H1 (cell line): ENCODE data around the gene TRAPPC12. TPM values are rescaled to one million over a fixed set of nuclear protein-coding genes. Genes with fewer than 3 reads are reported as not detected.
A peak's percentile ranks its signal among the peaks of the same experiment; 100 is the strongest.

ENCODE experiments used
- CTCF ChIA-PET: fragments of 300-600 bp; sonication (Branson Sonifier 250); formaldehyde crosslinking; loops from one replicate; lab custom pipeline; 2021; ENCODE audit not compliant: partially characterized antibody; lab: Charles Lee
- POLR2A ChIA-PET: fragments of 300-600 bp; sonication (Branson Sonifier 250); formaldehyde crosslinking; loops from one replicate; lab custom pipeline; 2021; ENCODE audit warnings: inconsistent platforms; ENCODE audit not compliant: partially characterized antibody; lab: Charles Lee
- DNase-seq, 2 experiments: peaks; one replicate each; pipeline versions ENCODE4 v3.0.0 to v3.0.0-alpha.2; 2010 to 2022; ENCODE audit warnings: low spot score in 2 of 2, low read depth in 1 of 2, mixed read lengths in 1 of 2
- FAIRE-seq: peaks from 2 replicates; lab custom pipeline; 2011; peaks lifted over from hg19 to GRCh38; lab: Jason Lieb, UNC
- H2AFZ ChIP-seq: 2 replicates; pipeline ENCODE4 v1.8.1; 2012; ENCODE audit warnings: low read length, inconsistent platforms
- H2AK5ac ChIP-seq: 2 replicates; pipeline ENCODE4 v1.6.1; 2013; ENCODE audit warnings: low read depth, low read length
- H2BK120ac ChIP-seq: replicated peaks from 2 replicates; pipeline ENCODE3; 2013; ENCODE audit warnings: low read depth, low read length, inconsistent platforms
- H2BK12ac ChIP-seq: 2 replicates; pipeline ENCODE4 v1.6.1; 2013; ENCODE audit warnings: low read depth, low read length
- H2BK15ac ChIP-seq: 2 replicates; pipeline ENCODE4 v1.6.1; 2013; ENCODE audit warnings: low read length
- H2BK20ac ChIP-seq: 2 replicates; pipeline ENCODE4 v1.6.1; 2013; ENCODE audit warnings: low read length
- H2BK5ac ChIP-seq: 2 replicates; pipeline ENCODE4 v1.6.1; 2013; ENCODE audit warnings: low read depth, low read length
- H3K14ac ChIP-seq: 2 replicates; pipeline ENCODE4 v1.6.1; 2013; ENCODE audit warnings: inconsistent platforms; ENCODE audit not compliant: insufficient read length
- H3K18ac ChIP-seq: 2 replicates; pipeline ENCODE4 v1.6.1; 2013; ENCODE audit warnings: low read length; ENCODE audit errors: extremely low read depth
- H3K23ac ChIP-seq: 2 replicates; pipeline ENCODE4 v1.6.1; 2013; ENCODE audit warnings: inconsistent platforms; ENCODE audit not compliant: insufficient read length
- H3K23me2 ChIP-seq: 2 replicates; pipeline ENCODE4 v1.6.1; 2013; ENCODE audit warnings: low read depth, low read length
- H3K27ac ChIP-seq: 2 replicates; pipeline ENCODE4 v1.6.1; 2011; ENCODE audit warnings: low read depth, low read length, inconsistent platforms
- H3K27me3 ChIP-seq, 4 experiments: replicated peaks in 1 of 4; 1 replicate in 1 of 4; 2 replicates in 3 of 4; pipeline versions ENCODE4 v1.6.1 to v1.8.1; 2011 to 2013; ENCODE audit warnings: low read length in 3 of 4, mild to moderate bottlenecking in 3 of 4, inconsistent platforms in 2 of 4, mixed read lengths in 2 of 4, moderate library complexity in 1 of 4; ENCODE audit not compliant: control insufficient read depth in 3 of 4, insufficient read depth in 3 of 4; ENCODE audit errors: extremely low read depth in 1 of 4
- H3K36me3 ChIP-seq, 4 experiments: 2 replicates each; pipeline versions ENCODE4 v1.6.1 to v1.8.1; 2011 to 2013; ENCODE audit warnings: mild to moderate bottlenecking in 4 of 4, low read length in 3 of 4, moderate library complexity in 2 of 4, control low read depth in 1 of 4, inconsistent platforms in 1 of 4; ENCODE audit not compliant: insufficient read depth in 4 of 4, control insufficient read depth in 2 of 4
- H3K4ac ChIP-seq: replicated peaks from 2 replicates; pipeline ENCODE3; 2013; ENCODE audit warnings: low read length, low read depth, mixed read lengths, inconsistent platforms; ENCODE audit not compliant: insufficient read length
- H3K4me1 ChIP-seq, 4 experiments: replicated peaks in 1 of 4; 1 replicate in 1 of 4; 2 replicates in 3 of 4; pipeline versions ENCODE4 v1.6.1 to v1.8.1; 2011 to 2013; ENCODE audit warnings: low read length in 3 of 4, inconsistent platforms in 2 of 4, mixed read lengths in 1 of 4; ENCODE audit not compliant: insufficient read depth in 4 of 4, control insufficient read depth in 3 of 4
- H3K4me2 ChIP-seq, 2 experiments: 2 replicates each; pipeline versions ENCODE4 v1.6.1 to v1.8.1; 2011 to 2013; ENCODE audit warnings: low read depth in 2 of 2, low read length in 2 of 2, control low read depth in 1 of 2, inconsistent platforms in 1 of 2, mild to moderate bottlenecking in 1 of 2; ENCODE audit not compliant: insufficient read depth in 1 of 2
- H3K4me3 ChIP-seq, 4 experiments: fragments of 200-600, 300-600 bp in 1 of 4; sonication (generic), shearing (Covaris generic), sonication (Bioruptor Twin) in 1 of 4; 2 replicates each; pipeline versions ENCODE4 v1.5.1 to v1.8.1; 2011 to 2016; ENCODE audit warnings: low read length in 4 of 4, low read depth in 3 of 4, control low read depth in 2 of 4, inconsistent platforms in 2 of 4, mild to moderate bottlenecking in 2 of 4, mixed read lengths in 1 of 4, moderate library complexity in 1 of 4; ENCODE audit not compliant: insufficient read depth in 2 of 4; ENCODE audit errors: extremely low read depth in 1 of 4
- H3K56ac ChIP-seq: replicated peaks from 2 replicates; pipeline ENCODE3; 2013; ENCODE audit warnings: low read depth, mild to moderate bottlenecking, mixed read lengths, low read length, inconsistent platforms; ENCODE audit not compliant: insufficient read length
- H3K79me1 ChIP-seq: 2 replicates; pipeline ENCODE4 v1.6.1; 2013; ENCODE audit warnings: low read depth, low read length, control low read depth
- H3K79me2 ChIP-seq, 2 experiments: 2 replicates each; pipeline versions ENCODE4 v1.6.1 to v1.8.1; 2012 to 2013; ENCODE audit warnings: low read length in 2 of 2, mild to moderate bottlenecking in 2 of 2, inconsistent platforms in 1 of 2; ENCODE audit not compliant: insufficient read depth in 2 of 2, control insufficient read depth in 1 of 2
- H3K9ac ChIP-seq, 4 experiments: replicated peaks in 1 of 4; 1 replicate in 1 of 4; 2 replicates in 3 of 4; pipeline versions ENCODE4 v1.6.1 to v1.8.1; 2011 to 2013; ENCODE audit warnings: low read depth in 3 of 4, low read length in 3 of 4, control low read depth in 2 of 4, mild to moderate bottlenecking in 2 of 4, moderate library complexity in 2 of 4, inconsistent platforms in 1 of 4; ENCODE audit errors: extremely low read depth in 1 of 4
- H3K9me3 ChIP-seq, 2 experiments: 2 replicates each; pipeline versions ENCODE4 v1.6.1 to v1.8.1; 2012 to 2013; ENCODE audit warnings: mild to moderate bottlenecking in 2 of 2, moderate library complexity in 2 of 2, control low read depth in 1 of 2, inconsistent platforms in 1 of 2, low read depth in 1 of 2, low read length in 1 of 2, mixed read lengths in 1 of 2; ENCODE audit not compliant: insufficient read depth in 2 of 2
- H4K20me1 ChIP-seq, 2 experiments: replicated peaks in 1 of 2; 2 replicates each; pipeline versions ENCODE3 to v1.8.1; 2011 to 2013; ENCODE audit warnings: inconsistent platforms in 2 of 2, low read length in 2 of 2, mild to moderate bottlenecking in 1 of 2; ENCODE audit not compliant: insufficient read depth in 2 of 2, control insufficient read depth in 1 of 2
- H4K5ac ChIP-seq: 2 replicates; pipeline ENCODE4 v1.6.1; 2013; ENCODE audit warnings: low read length, low read depth, mixed read lengths, inconsistent platforms; ENCODE audit not compliant: insufficient read length
- H4K8ac ChIP-seq: 2 replicates; pipeline ENCODE4 v1.8.0; 2013; ENCODE audit warnings: mild to moderate bottlenecking, moderate library complexity, low read length, inconsistent platforms; ENCODE audit not compliant: insufficient read depth; ENCODE audit errors: extremely low read depth
- H4K91ac ChIP-seq: replicated peaks from 2 replicates; pipeline ENCODE3; 2013; ENCODE audit warnings: low read length, mixed read lengths, inconsistent platforms; ENCODE audit not compliant: insufficient read length
- CBX5 ChIP-seq: fragments of 300-800, 300-1000 bp; sonication (generic); IDR thresholded peaks from 2 replicates; pipeline ENCODE4 v1.7.1; 2016; ENCODE audit warnings: antibody characterized with exemption, low read length, low read depth
- GABPA ChIP-seq: IDR thresholded peaks from 2 replicates; pipeline ENCODE4 v1.6.1; 2011; ENCODE audit warnings: mild to moderate bottlenecking, low read length, moderate library complexity, borderline replicate concordance; ENCODE audit not compliant: insufficient read depth
- PHF8 ChIP-seq: fragments of 200-600 bp; sonication (generic); conservative IDR thresholded peaks from 2 replicates; pipeline ENCODE4 v1.7.1; 2012; ENCODE audit warnings: low read depth, mild to moderate bottlenecking, inconsistent platforms, low read length, moderate library complexity
- RXRA ChIP-seq: IDR thresholded peaks from 2 replicates; pipeline ENCODE4 v1.6.1; 2011; ENCODE audit warnings: low read depth, mild to moderate bottlenecking, low read length, moderate library complexity; ENCODE audit not compliant: insufficient read depth
- SP2 ChIP-seq: IDR thresholded peaks from 2 replicates; pipeline ENCODE4 v1.6.1; 2012; ENCODE audit warnings: mild to moderate bottlenecking, low read length, inconsistent platforms
- TAF7 ChIP-seq: optimal IDR thresholded peaks from 2 replicates; pipeline ENCODE3; 2011; ENCODE audit warnings: low read depth, mild to moderate bottlenecking, inconsistent platforms, low read length, moderate library complexity, borderline replicate concordance
- WGBS, 2 experiments: shearing (Covaris generic) in 1 of 2; methylation state at CpG; one replicate each; pipeline versions ENCODE4 v1.1.6 to v1.1.7; 2013 to 2015; ENCODE audit warnings: low lambda C conversion rate in 2 of 2, mixed read lengths in 2 of 2, inconsistent platforms in 1 of 2, low coverage in 1 of 2, missing lambda C conversion rate in 1 of 2; ENCODE audit not compliant: insufficient replicate concordance in 2 of 2, insufficient coverage in 1 of 2, insufficient read length in 1 of 2; ENCODE audit errors: extremely low coverage in 1 of 2, missing lambda C conversion rate in 1 of 2; 5-methylcytosine and 5-hydroxymethylcytosine counted together
- polyA plus RNA-seq, 7 experiments: library from polyadenylated mRNA; depleted of rRNA in 3 of 7; stranded (reverse) in 5 of 7; unstranded in 2 of 7; fragments of >200 nt in 5 of 7; fragments of 200-250 nt in 2 of 7; gene quantifications; 1 replicate in 5 of 7; 2 replicates in 1 of 7; 4 replicates in 1 of 7; pipeline versions ENCODE4 v1.2.1 to v1.2.3, GENCODE V29; 2011 to 2013; ENCODE audit warnings: missing spikeins in 2 of 7, mixed read lengths in 2 of 7
- total RNA-seq: library from RNA; stranded (reverse); fragmentation: NEBNext Ultra II Directional; extraction: Animal tissue kit (Norgen Biotek cat#: 25700); gene quantifications from 2 replicates; pipeline ENCODE4 v1.2.1, GENCODE V29; 2021

The TRAPPC12 gene
- total and polyA plus RNA-seq, 2 of the 8 experiments (the other 6 are each of a cell fraction or from before 2014, with no cell fraction given): 35.0 to 67.3 TPM

- no peak overlapping the region for H3K9ac ChIP-seq
- no peak overlapping the region for H2AFZ ChIP-seq
- no peak overlapping the region for H3K18ac ChIP-seq
- H2BK120ac ChIP-seq: no peak overlapping the region
- no peak overlapping the region for H3K4me3 ChIP-seq
- H3K4me1 ChIP-seq: peaks cover 0 to 3% (median 0%) of the 10 kb centered on the region in 4 experiments; a peak in 1 of 7 replicates
- H4K91ac ChIP-seq: no peak overlapping the region
- H3K4me2 ChIP-seq: no peak overlapping the region
- H3K27ac ChIP-seq: no peak overlapping the region
- H3K79me2 ChIP-seq: no peaks in the 10 kb centered on the region
- peak in 1 of 2 experiments; percentile 27 for DNase-seq
- H4K8ac ChIP-seq: no peak overlapping the region
- H2BK12ac ChIP-seq: no peak overlapping the region
- 76% methylated on average over 9 of the region's 9 CpGs; no CpG with 5 or more reads in 1 of the 2 experiments for WGBS, 2 experiments
- ChIA-PET CTCF (interaction anchor here (2.1 to 4.8 kb wide), 3 partner anchors 13 to 24 kb away, joined by 8 to 23 read pairs (median 18); no protein-coding TSS in a partner anchor), POLR2A (interaction anchor here (0.9 kb wide), 1 partner anchor 14 kb away, joined by 3 read pairs; no protein-coding TSS in a partner anchor)
- no peak overlapping the region for H3K14ac ChIP-seq
- H3K56ac ChIP-seq: no peak overlapping the region
- no peaks in the 10 kb centered on the region for H3K27me3 ChIP-seq
- no peaks in the 10 kb centered on the region for H3K23me2 ChIP-seq
- H3K23ac ChIP-seq: no peak overlapping the region
- H3K9me3 ChIP-seq: no peaks in the 10 kb centered on the region
- peaks cover 0 to 5% of the 10 kb centered on the region in 2 experiments for H4K20me1 ChIP-seq
- no peak overlapping the region for H2AK5ac ChIP-seq
- no peak overlapping the region for H2BK5ac ChIP-seq
- H3K79me1 ChIP-seq: peaks cover 2% of the 10 kb centered on the region; the same call in 1 of the 2 replicates
- FAIRE-seq: no peak
- no peak overlapping the region for H2BK15ac ChIP-seq
- peaks cover 6 to 14% (median 10%) of the 10 kb centered on the region in 4 experiments; a peak in 6 of 8 replicates for H3K36me3 ChIP-seq
- H2BK20ac ChIP-seq: no peak overlapping the region
- TF ChIP-seq CBX5 (no peak), SP2 (no peak), TAF7 (no peak), PHF8 (no peak), GABPA (no peak), RXRA (no peak)
- H4K5ac ChIP-seq: no peak overlapping the region
- H3K4ac ChIP-seq: no peak overlapping the region
Observed at GRCh38 chr2:3447789-3448317, 68.4 kb downstream of the TRAPPC12 start.
